Lower leg skin (tissue), 4 donors: Measurements from ENCODE around the gene CPSF7. TPM values are rescaled to one million over a fixed set of nuclear protein-coding genes. Genes with fewer than 3 reads are reported as not detected.
"Not testable (repeated sequence)": the region's sequence is repeated elsewhere in the genome, so short reads cannot be mapped to it uniquely, and the experiment has no call there.

ENCODE experiments used
- DNase-seq, 2 donors: peaks; one replicate each; pipeline ENCODE4 v3.0.0-alpha.2; 2019; ENCODE audit warnings: low spot score in 2 of 2
- H3K4me3 ChIP-seq: fragments of 200-600 bp; sonication (generic); 2 replicates; pipeline ENCODE4 v1.5.1; 2017; ENCODE audit warnings: mild to moderate bottlenecking, low read depth; ENCODE audit not compliant: poor library complexity, severe bottlenecking
- POLR2A ChIP-seq, 2 donors: fragments of 450-650 bp; IDR thresholded peaks; one replicate each; pipeline ENCODE4 v1.6.1; 2016 to 2017; ENCODE audit warnings: antibody characterized with exemption in 2 of 2, mild to moderate bottlenecking in 1 of 2, moderate library complexity in 1 of 2
- WGBS, 2 donors: methylation state at CpG; one replicate each; pipeline ENCODE4 v1.1.5; 2018; 5-methylcytosine and 5-hydroxymethylcytosine counted together
- intact Hi-C: fragments of 100-400 bp; cut with DNase I; formaldehyde crosslinking; loops from one replicate; pipeline ENCODE4 v1.15.0; 2023; ENCODE audit warnings: low total_unique reads
- total RNA-seq, 4 donors: library from RNA; depleted of rRNA; stranded (reverse); fragments of >200 nt; gene quantifications; one replicate each; pipeline ENCODE4 v1.1.0, GENCODE V29; 2016
- TF ChIP-seq, protein P1 (sequence below), 3 donors: fragments of 450-650 bp; IDR thresholded peaks; one replicate each; pipeline ENCODE4 v1.5.1; 2016; ENCODE audit warnings: antibody characterized with exemption in 3 of 3, mild to moderate bottlenecking in 3 of 3, moderate library complexity in 2 of 3

The CPSF7 gene
- total RNA-seq, 4 donors from 2014 or later: 47.1 to 58.2 (median 48.9) TPM

GRCh38 chr11:61474013-61474643 is 44.4 kb upstream of the CPSF7 start:
- no peak for DNase-seq
- H3K4me3 ChIP-seq: no peak overlapping the region
- TF ChIP-seq POLR2A (IDR thresholded peaks at IDR 0.05): no peak
- TF ChIP-seq, protein P1, sequence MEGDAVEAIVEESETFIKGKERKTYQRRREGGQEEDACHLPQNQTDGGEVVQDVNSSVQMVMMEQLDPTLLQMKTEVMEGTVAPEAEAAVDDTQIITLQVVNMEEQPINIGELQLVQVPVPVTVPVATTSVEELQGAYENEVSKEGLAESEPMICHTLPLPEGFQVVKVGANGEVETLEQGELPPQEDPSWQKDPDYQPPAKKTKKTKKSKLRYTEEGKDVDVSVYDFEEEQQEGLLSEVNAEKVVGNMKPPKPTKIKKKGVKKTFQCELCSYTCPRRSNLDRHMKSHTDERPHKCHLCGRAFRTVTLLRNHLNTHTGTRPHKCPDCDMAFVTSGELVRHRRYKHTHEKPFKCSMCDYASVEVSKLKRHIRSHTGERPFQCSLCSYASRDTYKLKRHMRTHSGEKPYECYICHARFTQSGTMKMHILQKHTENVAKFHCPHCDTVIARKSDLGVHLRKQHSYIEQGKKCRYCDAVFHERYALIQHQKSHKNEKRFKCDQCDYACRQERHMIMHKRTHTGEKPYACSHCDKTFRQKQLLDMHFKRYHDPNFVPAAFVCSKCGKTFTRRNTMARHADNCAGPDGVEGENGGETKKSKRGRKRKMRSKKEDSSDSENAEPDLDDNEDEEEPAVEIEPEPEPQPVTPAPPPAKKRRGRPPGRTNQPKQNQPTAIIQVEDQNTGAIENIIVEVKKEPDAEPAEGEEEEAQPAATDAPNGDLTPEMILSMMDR (IDR thresholded peaks at IDR 0.05): no peak
- intact Hi-C loops: loop anchor here (10.0 kb wide), 1 partner anchor 161 kb away; no protein-coding TSS in a partner anchor
- WGBS, 2 donors: 79% methylated on average over 6 of the region's 6 CpGs

DNA sequence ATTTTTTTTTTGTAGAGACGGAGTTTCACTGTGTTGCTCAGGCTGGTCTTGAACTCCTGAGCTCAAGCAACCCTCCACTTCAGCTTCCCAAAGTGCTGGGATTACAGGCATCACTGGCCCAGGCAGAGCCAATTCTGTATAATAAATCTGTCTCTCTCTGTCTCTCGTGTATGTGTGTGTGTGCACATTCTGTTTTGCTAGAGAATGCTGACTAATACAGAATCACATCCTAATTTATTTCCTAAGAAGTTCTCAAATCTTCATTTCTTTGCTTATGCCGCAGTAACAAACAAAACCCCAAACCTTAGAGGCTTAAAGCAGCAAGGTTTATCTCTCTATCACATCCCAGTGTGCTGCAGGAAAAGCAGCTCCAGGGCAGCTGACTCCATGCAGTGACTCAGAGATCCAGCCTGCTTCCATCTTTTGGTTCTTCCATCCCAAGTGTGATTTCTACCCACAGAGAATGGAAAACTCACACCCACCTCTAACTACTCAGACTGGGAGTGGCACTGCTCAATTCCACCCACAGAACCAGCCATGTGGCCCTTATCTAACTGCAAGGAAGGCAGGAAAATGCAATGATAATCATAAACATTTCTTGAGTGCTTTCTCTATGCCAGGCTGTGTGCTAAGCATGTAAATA is 43.7 kb upstream of the CPSF7 start:
- DNase-seq: no peak
- no peak for TF ChIP-seq POLR2A (IDR thresholded peaks at IDR 0.05)
- TF ChIP-seq, protein P1 (IDR thresholded peaks at IDR 0.05): no peak
- intact Hi-C loops: loop anchor here (10.0 kb wide), 1 partner anchor 161 kb away; no protein-coding TSS in a partner anchor
- no peak overlapping the region for H3K4me3 ChIP-seq
- WGBS, 2 donors: 65 to 76% methylated on average over 3 of the region's 3 CpGs

GRCh38 chr11:61472868-61473267 is 43.1 kb upstream of the CPSF7 start:
- intact Hi-C loops: loop anchor here (10.0 kb wide), 1 partner anchor 162 kb away; no protein-coding TSS in a partner anchor
- WGBS, 2 donors: 56% methylated on average over 5 of the region's 5 CpGs
- H3K4me3 ChIP-seq: no peak overlapping the region
- TF ChIP-seq, protein P1 (IDR thresholded peaks at IDR 0.05): no peak
- TF ChIP-seq POLR2A (IDR thresholded peaks at IDR 0.05): no peak
- DNase-seq: peak in 1 of 2 donors; percentile 31

- intact Hi-C loops: loop anchor here (10.0 kb wide), 1 partner anchor 163 kb away; no protein-coding TSS in a partner anchor
These were observed 42.5 kb upstream of the CPSF7 start for GRCh38 chr11:61472282-61472681.

GRCh38 chr11:61468002-61468401 is 38.2 kb upstream of the CPSF7 start:
- H3K4me3 ChIP-seq: no peak overlapping the region
- no peak for DNase-seq
- intact Hi-C loops: no loop called here
- WGBS, 2 donors: 80% methylated on average over 7 of the region's 7 CpGs
- TF ChIP-seq POLR2A (IDR thresholded peaks at IDR 0.05): no peak
- TF ChIP-seq, protein P1 (IDR thresholded peaks at IDR 0.05): no peak

More at GRCh38 chr11:61472282-61472681, 42.5 kb upstream of the CPSF7 start:
- no peak overlapping the region for H3K4me3 ChIP-seq
- DNase-seq: peak; percentile 68 to 94
- 53 to 59% methylated on average over 5 of the region's 5 CpGs for WGBS, 2 donors
- no peak for TF ChIP-seq POLR2A (IDR thresholded peaks at IDR 0.05)
- TF ChIP-seq, protein P1 (IDR thresholded peaks at IDR 0.05): no peak

GRCh38 chr11:61467602-61468001 is 37.8 kb upstream of the CPSF7 start:
- 72 to 75% methylated on average over 6 of the region's 6 CpGs for WGBS, 2 donors
- intact Hi-C loops, H3K4me3 ChIP-seq, DNase-seq: not testable (repeated sequence)
